GM21786 (cell line): Measurements from ENCODE around the gene KYNU.
"Not testable (repeated sequence)": the region's sequence is repeated elsewhere in the genome, so short reads cannot be mapped to it uniquely, and the experiment has no call there.

Source experiments
- ATAC-seq: cut with Tn5 transposase; IDR thresholded peaks from one replicate; pipeline ENCODE4 v1.9.1; 2021; ENCODE audit not compliant: unreplicated experiment

The KYNU gene

DNA sequence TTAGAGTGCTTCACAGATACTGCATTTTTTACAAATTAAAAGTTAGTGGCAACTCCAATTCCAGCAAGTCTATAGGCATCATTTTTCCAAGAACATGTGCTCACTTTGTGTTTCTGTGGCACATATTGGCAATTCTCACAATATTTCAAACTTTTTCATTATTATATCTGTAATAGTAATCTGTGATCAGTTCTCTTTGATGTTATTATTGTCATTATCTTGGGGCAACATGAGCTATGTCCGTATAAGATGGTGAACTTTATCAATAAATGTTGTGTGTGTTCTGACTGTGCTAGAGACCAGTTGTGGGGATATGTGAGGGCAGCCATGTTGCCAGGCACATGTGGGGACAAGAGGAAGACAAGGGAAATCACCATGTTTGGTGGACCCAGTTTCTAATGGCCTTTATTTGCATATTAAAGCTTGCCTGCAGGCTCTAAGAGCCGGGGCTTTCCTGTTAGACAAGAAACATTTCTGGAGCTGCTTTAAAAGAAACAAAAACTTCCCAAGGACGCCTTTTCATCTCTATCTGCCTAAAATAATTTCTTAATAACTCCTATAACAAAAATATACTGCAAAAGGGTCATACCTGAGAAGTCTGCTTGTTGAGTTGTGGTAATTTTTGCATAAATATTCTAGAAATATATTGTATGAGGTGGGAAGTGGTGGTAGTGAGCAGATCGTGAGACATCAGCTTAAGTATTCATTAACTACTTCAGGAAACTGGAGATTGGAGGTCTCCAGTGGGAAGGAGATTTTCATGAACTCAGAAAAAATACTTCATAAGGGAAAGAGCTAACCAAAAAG lies 37.2 kb downstream of the KYNU start:
- ATAC-seq, result peak; percentile 100

- peak; percentile 3 for ATAC-seq
Measured at GRCh38 chr2:142915502-142915901, 38.0 kb downstream of the KYNU start.

DNA sequence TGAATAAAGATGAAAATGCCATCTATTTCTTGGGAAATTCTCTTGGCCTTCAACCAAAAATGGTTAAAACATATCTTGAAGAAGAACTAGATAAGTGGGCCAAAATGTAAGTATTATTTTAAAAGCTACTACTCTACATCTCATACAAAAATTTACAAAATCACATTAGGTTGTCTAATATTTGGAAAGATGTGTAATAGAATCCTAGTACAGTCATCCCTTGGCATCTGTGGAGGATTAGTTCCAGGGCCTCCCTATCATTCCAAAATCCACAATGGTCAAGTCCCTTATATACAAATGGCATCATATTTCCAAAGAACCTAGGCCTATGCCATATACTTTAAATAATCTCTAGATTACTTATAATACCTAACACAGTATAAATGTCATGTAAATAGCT lies 41.2 kb downstream of the KYNU start:
- no peak for ATAC-seq

DNA sequence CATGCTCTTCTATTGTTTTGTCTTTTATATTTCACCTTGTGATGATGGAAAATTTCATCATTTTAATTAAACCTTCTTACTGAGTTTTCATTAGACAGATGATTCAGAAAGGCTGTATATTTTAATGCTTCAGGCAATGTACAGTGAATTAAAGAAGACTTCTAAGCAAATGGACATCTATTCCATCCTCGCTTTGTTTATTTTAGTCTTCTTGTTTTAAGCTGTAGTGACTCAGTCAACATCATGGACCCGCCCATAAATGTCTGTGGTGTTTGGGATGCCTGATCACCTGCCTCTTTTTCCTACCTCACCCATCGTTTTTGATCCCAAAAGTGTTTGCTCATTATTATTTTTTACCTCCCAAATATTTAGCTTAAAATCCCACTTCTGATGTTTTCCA lies 43.1 kb downstream of the KYNU start:
- no peak for ATAC-seq

DNA sequence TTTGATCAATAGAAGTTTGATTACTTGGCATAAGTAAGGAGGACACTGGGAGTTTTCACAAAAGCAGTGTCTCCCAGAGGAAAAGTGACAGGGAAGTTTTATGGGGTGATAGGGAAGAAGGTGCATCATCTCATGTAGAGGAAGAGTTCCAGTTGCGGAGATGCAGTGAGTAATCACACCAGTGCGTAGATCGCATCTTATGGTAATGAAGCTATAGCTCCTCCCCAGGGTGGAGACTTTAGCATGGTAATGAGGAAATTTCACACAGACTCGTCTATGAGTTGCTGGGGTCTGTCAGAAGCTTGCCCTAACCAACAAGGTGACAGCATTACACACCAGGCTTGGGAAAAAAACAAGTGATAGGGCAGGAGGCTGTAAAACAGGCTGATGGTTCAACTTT lies 49.0 kb downstream of the KYNU start:
- no peak for ATAC-seq

DNA sequence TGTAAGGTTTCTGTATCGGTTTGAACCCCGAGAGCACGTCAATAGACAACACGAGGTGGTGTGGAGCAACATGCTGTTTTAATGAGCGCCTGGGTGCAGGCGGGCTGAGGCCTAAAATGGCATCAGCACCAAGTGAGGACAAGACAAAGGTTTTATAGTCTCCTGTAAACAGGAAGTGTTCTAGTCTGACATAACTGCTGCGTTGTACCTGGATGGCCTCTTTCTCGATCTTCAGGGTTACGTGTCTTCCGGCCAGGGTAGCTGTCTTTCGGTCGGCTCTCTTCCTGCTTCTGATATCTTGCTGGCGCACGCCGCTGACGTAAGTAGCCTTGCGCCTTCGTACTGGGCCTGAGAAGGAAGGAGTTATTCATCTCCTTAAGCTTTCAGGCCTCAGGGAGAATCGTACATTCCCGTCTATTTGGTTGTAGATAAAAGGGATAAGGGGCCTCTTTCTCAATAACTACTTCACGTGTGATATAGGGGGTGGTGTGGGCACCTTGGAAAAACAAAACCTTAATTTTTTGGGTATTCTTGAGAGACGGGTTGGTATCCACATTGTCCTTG lies 53.5 kb downstream of the KYNU start:
- no peak for ATAC-seq

DNA sequence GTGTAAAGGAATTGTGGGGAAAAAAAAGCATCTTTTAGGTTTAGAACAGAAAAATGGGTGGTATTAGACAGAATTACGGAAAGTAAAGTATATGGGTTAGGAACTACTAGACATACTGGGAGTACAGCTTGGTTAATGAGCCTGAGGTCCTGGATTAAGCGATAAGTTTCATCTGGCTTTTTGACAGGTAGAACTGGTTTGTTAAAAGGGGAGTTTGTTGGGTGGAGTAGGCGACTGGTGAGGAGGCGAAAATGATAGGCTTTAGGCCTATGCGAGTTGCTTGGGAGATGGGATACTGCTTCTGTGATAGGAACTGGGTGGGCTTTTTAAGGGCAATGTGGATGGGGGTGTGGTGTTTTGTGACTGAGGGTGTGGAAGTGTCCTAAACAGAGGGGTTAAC lies 56.5 kb downstream of the KYNU start:
- no peak for ATAC-seq

DNA sequence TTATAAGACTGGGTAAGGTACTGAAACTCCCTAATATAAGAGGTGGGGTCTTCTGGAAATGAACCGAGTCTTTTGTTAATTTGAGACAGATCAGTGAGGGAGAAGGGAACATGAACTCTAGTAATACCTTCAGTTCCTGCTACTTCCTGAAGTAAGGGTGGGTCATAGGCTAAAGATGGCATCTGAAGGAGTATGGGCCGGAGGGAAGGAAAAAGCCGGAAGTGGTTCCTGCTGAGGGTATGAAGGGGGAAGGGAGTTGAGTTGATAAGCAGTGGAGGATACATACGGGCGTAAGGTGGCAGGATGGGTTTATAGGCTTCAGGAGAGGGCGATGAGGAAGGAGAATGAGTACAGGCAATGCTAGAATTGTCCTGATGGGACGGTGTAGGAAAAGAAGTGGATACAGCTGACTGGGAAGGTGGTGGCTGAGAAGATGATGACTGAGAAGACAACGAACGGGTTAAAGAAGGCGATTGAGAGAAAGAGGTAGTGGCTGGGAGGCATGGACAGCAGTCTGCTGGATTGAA lies 58.2 kb downstream of the KYNU start:
- ATAC-seq, result no peak

DNA sequence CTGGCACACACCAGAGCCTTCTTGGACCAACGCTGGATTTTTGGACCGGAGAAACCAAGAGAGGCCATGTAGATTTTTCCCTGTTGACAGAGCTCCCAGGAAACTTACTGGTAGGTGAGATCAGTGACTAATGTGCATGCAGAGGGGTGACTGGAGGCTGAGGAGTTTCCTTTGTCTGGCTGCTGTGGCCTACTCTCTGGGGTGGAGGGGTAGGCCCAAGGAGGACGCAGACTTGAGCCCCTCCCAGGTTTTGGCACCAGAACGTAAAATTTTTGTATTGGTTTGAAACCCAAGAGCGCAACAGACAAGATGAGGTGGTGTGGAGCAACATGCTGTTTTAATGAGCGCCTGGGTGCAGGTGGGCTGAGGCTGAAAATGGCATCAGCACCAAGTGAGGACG lies 59.2 kb downstream of the KYNU start:
- ATAC-seq, result no peak

DNA sequence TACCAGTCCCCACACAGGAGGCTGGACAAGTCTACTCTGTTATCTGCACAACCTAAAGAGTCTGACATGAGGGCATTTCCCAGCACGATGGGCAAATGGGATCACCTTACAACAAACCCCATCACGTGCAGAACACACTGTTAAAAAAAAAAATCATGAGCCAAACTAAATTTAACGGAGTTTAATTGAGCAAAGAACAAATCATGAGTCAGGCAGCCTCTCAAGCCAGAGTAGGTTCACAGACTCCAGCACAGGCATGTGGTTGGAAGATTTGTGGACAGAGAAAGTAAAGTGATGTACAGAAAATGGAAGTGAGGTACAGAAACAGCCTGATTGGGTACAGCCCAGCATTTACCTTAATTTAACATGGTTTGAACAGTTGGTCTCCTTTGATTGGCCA lies 59.9 kb downstream of the KYNU start:
- no peak for ATAC-seq

GRCh38 chr2:142938240-142938639 lies 60.8 kb downstream of the KYNU start:
- no peak for ATAC-seq

DNA sequence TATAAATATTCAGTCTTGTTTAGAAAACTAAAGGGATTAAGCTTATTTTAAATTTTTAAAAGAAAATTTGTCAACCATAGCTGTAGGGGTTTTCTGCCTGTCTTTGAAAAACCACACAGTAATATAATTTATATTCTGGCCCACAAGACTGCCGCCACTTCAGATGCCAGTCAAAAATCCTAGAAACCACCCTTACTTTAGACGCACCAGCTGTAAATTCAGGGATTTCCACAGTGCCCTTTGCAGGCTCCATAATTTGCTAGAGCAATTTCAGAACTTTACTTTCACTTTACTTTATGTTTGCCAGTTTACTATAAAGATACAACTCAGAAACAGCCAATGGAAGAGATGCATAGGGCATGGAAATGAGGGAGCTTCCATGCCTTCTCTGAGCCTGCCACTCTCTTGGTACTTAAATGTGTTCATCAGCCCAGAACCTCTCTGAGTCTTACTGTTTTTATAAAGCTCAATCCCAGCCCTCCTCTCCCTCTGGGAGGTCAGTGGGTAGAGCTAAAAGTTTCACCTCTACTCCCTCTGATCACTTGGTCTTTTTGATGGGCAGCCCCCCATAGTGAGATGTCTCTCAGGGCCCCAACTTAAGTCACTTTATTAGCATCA lies 63.3 kb downstream of the KYNU start:
- ATAC-seq, result peak; percentile 37

- ATAC-seq, result no peak
Measured at GRCh38 chr2:142942690-142943089, 65.2 kb downstream of the KYNU start.

DNA sequence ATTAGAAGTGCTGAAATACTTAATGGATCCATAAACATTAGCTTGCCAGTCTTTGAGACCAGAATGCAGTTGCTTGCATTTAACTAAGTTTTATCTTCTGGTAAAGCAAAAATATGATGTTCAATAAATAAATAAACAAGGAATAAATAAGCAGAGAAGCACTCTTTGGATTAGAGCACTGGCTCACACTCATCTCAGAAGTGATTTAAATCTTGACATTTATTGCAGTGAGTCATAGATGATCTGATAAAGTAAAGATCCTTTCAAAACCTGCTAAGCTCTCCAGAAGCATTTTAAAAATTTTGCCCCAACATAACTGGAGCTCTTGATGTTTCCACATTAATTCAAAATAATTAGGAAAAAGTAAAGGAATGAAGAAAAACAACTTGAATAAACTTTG lies 66.8 kb downstream of the KYNU start:
- ATAC-seq, result no peak

- no peak for ATAC-seq
Measured at GRCh38 chr2:142944721-142945120, 67.3 kb downstream of the KYNU start.

GRCh38 chr2:142946941-142947340 lies 69.5 kb downstream of the KYNU start:
- ATAC-seq, result no peak

- ATAC-seq, result not testable (repeated sequence)
Measured at GRCh38 chr2:142948723-142949122, 71.3 kb downstream of the KYNU start.

- ATAC-seq, result not testable (repeated sequence)
Measured at GRCh38 chr2:142950323-142950722, 72.9 kb downstream of the KYNU start.

DNA sequence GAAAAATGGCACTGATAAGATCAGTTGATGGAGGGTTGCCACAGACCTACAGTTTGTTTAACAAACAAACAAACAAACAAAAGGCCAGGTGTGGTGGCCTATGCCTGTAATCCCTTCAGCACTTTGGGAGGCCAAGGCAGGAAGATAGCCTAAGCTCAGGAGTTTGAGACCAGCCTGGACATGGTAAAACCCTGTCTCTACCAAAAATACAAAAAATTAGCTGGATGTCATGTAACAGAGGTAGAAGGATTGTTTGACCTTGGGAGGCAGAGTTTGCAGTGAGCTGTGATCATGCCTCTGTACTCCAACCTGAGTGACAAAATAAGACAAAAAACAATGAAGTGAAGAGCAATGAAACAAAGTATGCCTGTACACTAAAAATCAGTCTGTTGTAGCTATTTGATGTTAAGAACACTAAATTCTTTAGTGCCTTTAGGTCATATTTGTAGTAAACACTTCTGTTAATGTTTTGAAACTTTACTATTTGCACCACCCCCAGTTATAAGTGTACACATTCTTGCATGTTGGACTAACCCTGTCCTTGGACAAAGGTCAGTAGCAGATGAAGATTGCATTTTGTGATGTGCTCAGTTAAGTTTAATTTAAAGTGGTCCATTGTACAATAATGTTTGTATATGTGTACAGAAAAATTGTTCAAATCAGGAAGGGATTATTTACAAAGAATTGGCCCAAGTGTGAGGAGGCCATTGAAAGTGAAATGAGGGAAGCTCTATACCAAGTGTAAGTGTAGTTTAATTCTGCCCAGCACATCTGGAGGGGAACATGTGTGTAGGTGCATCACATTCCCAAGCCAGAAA lies 73.9 kb downstream of the KYNU start:
- no peak for ATAC-seq

- ATAC-seq, result no peak
Measured at GRCh38 chr2:142952018-142952417, 74.6 kb downstream of the KYNU start.

DNA sequence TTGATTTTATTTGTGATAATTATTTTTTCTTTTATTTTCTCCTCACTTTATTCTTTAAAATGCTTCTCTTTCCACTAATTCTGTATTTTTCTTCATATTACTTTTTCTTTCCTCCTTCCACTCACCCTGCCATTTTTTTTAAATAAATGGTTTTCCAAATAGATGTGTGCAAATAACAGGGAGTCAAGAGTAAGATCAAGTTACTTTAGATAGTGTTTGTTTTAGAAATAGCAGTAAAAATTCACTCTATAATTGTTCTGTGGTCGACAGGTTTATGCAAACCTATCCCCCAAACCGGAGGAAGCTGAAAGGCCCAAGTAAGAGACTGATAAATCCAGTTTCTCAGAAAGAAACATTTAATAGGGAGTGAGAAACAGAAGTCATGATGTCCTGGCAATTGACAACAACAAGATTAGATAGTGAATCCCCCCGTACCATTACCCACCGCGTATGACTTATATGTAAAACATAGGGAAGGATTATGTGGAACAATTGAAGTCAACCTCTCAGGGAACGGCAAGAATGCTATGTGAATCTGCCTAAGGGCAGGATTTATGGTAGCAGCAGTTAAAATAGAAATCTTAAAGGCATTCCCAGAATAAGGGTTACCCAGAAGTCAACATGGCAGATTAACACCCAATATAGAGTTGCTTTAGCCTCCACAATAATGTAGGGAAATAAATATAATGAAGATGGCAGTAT lies 75.5 kb downstream of the KYNU start:
- no peak for ATAC-seq
